Measurements from ENCODE around the gene INTS6.

Gene INTS6

GRCh38 chr13:51349016-51349415 lies 103.8 kb downstream of the INTS6 start:
- DNase-seq (ENCODE audit: low read depth in 2 of 3, low spot score in 1 of 3): no peak

- DNase-seq (ENCODE audit: low read depth in 2 of 3, low spot score in 1 of 3): no peak
Observed at GRCh38 chr13:51348069-51348967, 104.5 kb downstream of the INTS6 start.

- no peak for DNase-seq (ENCODE audit: low read depth in 2 of 3, low spot score in 1 of 3)
Observed at GRCh38 chr13:51347099-51347498, 105.7 kb downstream of the INTS6 start.

GRCh38 chr13:51346397-51346796 lies 106.4 kb downstream of the INTS6 start:
- DNase-seq (ENCODE audit: low read depth in 2 of 3, low spot score in 1 of 3): no peak

- DNase-seq (ENCODE audit: low read depth in 2 of 3, low spot score in 1 of 3): no peak
Observed at GRCh38 chr13:51343475-51343874, 109.4 kb downstream of the INTS6 start.

- no peak for DNase-seq (ENCODE audit: low read depth in 2 of 3, low spot score in 1 of 3)
Observed at GRCh38 chr13:51342706-51343105, 110.1 kb downstream of the INTS6 start.

GRCh38 chr13:51341791-51342190 lies 111.0 kb downstream of the INTS6 start:
- DNase-seq (ENCODE audit: low read depth in 2 of 3, low spot score in 1 of 3): no peak

- DNase-seq (ENCODE audit: low read depth in 2 of 3, low spot score in 1 of 3): no peak
Observed at GRCh38 chr13:51341232-51341631, 111.6 kb downstream of the INTS6 start.

- DNase-seq (ENCODE audit: low read depth in 2 of 3, low spot score in 1 of 3): no peak
Observed at GRCh38 chr13:51339952-51340732, 112.7 kb downstream of the INTS6 start.

GRCh38 chr13:51339354-51339753 lies 113.5 kb downstream of the INTS6 start, which contains the start of gene SERPINE3:
TSS of gene SERPINE3 (plus strand) at chr13:51339691. CDS start at chr13:51341092, 1,401 bp downstream.
- no peak for DNase-seq (ENCODE audit: low read depth in 2 of 3, low spot score in 1 of 3)

GRCh38 chr13:51336746-51337145 lies 116.1 kb downstream of the INTS6 start:
- no peak for DNase-seq (ENCODE audit: low read depth in 2 of 3, low spot score in 1 of 3)

- DNase-seq (ENCODE audit: low read depth in 2 of 3, low spot score in 1 of 3): no peak
Observed at GRCh38 chr13:51333826-51334225, 119.0 kb downstream of the INTS6 start.

GRCh38 chr13:51333421-51333820 lies 119.4 kb downstream of the INTS6 start:
- no peak for DNase-seq (ENCODE audit: low read depth in 2 of 3, low spot score in 1 of 3)

GRCh38 chr13:51332566-51333361 lies 120.1 kb downstream of the INTS6 start:
- no peak for DNase-seq (ENCODE audit: low read depth in 2 of 3, low spot score in 1 of 3)

GRCh38 chr13:51331354-51331861 lies 121.4 kb downstream of the INTS6 start:
- DNase-seq (ENCODE audit: low read depth in 2 of 3, low spot score in 1 of 3): no peak

GRCh38 chr13:51330791-51331190 lies 122.0 kb downstream of the INTS6 start:
- no peak for DNase-seq (ENCODE audit: low read depth in 2 of 3, low spot score in 1 of 3)

- DNase-seq (ENCODE audit: low read depth in 2 of 3, low spot score in 1 of 3): no peak
Observed at GRCh38 chr13:51329606-51330005, 123.2 kb downstream of the INTS6 start.

- DNase-seq (ENCODE audit: low read depth in 2 of 3, low spot score in 1 of 3): no peak
Observed at GRCh38 chr13:51328488-51328887, 124.3 kb downstream of the INTS6 start.

- no peak for DNase-seq (ENCODE audit: low read depth in 2 of 3, low spot score in 1 of 3)
Observed at GRCh38 chr13:51327961-51328360, 124.9 kb downstream of the INTS6 start.

GRCh38 chr13:51326777-51327176 lies 126.1 kb downstream of the INTS6 start:
- DNase-seq (ENCODE audit: low read depth in 2 of 3, low spot score in 1 of 3): no peak

GRCh38 chr13:51325837-51326236 lies 127.0 kb downstream of the INTS6 start:
- no peak for DNase-seq (ENCODE audit: low read depth in 2 of 3, low spot score in 1 of 3)

Measured in stimulated activated CD4-positive, alpha-beta T cell treated with anti-CD3 and anti-CD28 coated beads, Interleukin-12 subunit alpha, Interleukin-12 subunit beta, amount 100 ng/mL, for 48 hours (primary cell).